Measurements from ENCODE around the gene NRDE2.
"Not testable (repeated sequence)": the region's sequence is repeated elsewhere in the genome, so short reads cannot be mapped to it uniquely, and the experiment has no call there.

The NRDE2 gene

DNA sequence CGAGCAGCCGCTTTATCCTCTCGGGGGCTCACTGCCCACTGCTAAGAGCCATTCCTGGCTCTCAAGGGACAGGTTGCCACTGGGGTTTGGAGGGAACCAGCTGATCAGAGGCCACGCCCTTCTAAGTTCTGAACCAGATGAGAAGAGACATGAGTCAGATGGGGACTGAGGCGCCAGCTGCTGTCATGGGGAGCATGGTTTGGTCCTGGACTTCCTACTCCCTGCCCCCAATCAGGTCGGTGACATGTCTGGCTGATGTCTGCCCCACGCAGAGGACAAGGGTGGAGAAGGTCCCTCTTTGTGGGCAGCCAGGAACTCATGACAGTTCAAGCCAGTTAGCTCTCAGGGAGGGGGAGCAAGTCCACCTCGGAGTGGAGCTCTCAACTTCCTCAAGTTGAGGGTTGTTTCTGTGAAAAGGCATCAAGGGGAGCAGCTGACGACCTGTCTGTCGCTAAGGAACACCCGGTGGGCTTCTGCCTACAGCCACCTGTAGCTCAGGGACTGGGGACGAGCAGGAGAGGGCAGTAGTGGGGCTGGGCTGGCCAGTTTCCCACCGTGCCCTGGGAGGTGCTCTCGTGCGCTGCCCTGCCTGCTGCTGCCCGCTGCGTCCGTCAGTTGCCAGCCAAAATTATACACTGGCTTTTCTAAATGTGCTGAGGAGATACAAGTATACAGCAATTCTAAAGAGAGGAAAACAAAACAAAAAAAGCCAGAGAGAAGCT lies 54.9 kb downstream of the NRDE2 start:
- intact Hi-C loops (cut with DNase I) = no loop called here
- peak in 1 of 10 donors; percentile 67 for DNase-seq

DNA sequence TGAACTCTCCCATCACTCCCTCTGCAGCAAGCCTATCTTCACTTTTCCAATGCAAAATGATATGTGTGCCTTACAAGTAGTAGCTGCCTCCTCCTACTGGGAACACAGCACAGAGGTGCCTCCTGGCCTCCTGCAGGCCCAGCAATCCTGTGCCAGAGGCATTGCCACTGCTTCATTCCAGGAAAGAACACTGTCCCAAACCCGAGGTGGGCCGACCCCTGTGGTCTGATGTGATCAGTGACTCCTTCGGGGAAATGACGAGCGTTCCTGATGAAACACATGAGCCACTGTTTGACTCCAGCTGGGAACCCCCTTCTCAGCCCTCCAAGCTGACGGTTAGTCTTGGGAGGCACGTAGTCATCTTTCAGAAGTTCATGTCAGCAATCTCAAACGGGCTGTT lies 55.9 kb downstream of the NRDE2 start:
- intact Hi-C loops (cut with DNase I) = no loop called here
- DNase-seq = peak in 1 of 10 donors; percentile 81

DNA sequence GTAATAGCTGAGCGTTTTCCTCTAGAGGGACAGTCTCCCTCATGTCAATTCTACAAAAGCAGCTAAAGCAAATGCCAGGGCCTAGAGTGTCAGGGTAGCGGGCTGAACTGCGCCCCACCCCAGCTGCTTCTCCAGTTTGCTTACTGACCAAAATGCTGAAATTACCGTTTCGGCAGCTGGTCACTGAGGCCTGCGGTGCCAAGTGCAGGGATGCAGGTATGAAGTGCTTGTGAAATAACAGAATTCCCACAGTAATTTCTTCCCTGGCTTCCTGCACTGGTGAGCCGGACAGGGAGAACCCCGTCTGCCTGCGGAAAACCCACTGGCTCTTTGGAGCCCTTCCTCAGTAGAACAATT lies 56.3 kb downstream of the NRDE2 start:
- intact Hi-C loops (cut with DNase I) = no loop called here
- DNase-seq = peak in 1 of 10 donors; percentile 58

GRCh38 chr14:90274808-90275457 lies 56.8 kb downstream of the NRDE2 start:
- intact Hi-C loops (cut with DNase I) = no loop called here
- peak in 1 of 10 donors; percentile 77 for DNase-seq

DNA sequence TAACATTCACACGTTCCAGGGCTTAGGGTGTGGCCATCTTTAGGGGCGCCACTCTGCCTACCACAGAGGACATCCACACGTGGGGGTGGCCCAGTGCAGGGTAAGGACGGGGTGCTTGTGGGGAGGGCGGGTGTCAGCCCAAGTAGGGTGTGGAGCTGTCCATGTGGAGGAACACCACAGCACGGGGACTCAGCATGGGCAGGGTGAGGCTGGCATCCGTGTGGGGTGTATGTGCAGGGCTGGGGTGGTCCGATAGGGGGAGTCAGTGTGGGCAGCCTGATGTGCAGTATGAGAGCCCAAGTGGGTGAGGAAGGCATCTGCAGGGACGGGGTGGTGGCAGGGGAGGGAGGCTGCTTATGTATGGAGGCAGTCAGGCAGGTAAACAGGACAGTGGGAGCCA lies 57.7 kb downstream of the NRDE2 start:
- DNase-seq = peak in 1 of 10 donors; percentile 79
- intact Hi-C loops (cut with DNase I) = no loop called here

- intact Hi-C loops (cut with DNase I) = no loop called here
- peak in 1 of 10 donors; percentile 65 for DNase-seq
Measured at GRCh38 chr14:90273532-90273931, 58.2 kb downstream of the NRDE2 start.

- intact Hi-C loops (cut with DNase I) = no loop called here
Measured at GRCh38 chr14:90272523-90272922, 59.2 kb downstream of the NRDE2 start.

GRCh38 chr14:90268420-90268819 lies 63.3 kb downstream of the NRDE2 start:
- intact Hi-C loops (cut with DNase I) = no loop called here

More at GRCh38 chr14:90272523-90272922, 59.2 kb downstream of the NRDE2 start:
- peak in 2 of 10 donors; percentile 68 to 84 for DNase-seq

DNA sequence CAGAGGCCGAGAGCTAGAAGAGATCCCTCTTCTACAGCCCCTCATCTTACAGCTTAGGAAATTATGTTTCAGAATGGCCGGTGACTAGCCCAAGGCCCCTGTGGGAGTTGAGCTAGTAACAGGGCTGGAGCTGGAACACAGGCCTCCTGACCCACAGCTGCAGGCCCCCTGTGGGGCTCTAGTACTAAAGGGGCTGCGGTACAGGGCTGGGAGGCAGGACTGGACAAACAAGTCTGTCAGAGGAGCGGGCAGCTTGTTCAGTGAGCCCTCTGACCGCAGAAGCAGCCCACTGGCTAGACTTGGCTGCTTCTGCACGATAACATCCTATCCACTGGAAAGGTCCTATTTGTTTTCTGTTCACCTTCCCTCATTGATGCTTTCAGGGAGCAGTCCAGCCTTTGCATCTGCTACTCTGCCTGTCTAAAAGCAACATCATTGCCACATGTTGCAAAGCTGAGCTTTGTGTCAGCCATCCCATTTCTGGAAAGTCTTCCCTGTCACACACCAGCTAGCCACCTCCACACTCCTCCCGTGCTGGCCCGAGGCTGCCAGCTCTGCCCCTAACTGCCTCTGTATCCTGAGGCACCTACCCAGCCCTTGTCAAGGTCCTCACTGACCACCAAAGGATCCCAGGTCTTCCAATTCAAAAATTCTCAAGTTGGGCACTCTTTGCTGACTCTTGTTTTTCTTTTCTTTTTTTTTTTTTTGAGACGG lies 65.1 kb downstream of the NRDE2 start:
- intact Hi-C loops (cut with DNase I) = no loop called here
- no peak for DNase-seq

More at GRCh38 chr14:90268420-90268819, 63.3 kb downstream of the NRDE2 start:
- DNase-seq = no peak

GRCh38 chr14:90263748-90264449 lies 67.8 kb downstream of the NRDE2 start:
- DNase-seq = no peak
- intact Hi-C loops (cut with DNase I) = no loop called here

- intact Hi-C loops (cut with DNase I) = no loop called here
- DNase-seq = peak; percentile 87 to 98 (median 91)
Measured at GRCh38 chr14:90256354-90257131, 75.2 kb downstream of the NRDE2 start, which contains the start of gene PSMC1. Gene PSMC1 (plus strand): TSS chr14:90256553. CDS start chr14:90256598, 45 bp downstream.

- no peak for DNase-seq
- intact Hi-C loops (cut with DNase I) = no loop called here
Measured at GRCh38 chr14:90255871-90256270, 75.9 kb downstream of the NRDE2 start.

- no peak for DNase-seq
- intact Hi-C loops (cut with DNase I) = no loop called here
Measured at GRCh38 chr14:90253826-90254225, 77.9 kb downstream of the NRDE2 start.

DNA sequence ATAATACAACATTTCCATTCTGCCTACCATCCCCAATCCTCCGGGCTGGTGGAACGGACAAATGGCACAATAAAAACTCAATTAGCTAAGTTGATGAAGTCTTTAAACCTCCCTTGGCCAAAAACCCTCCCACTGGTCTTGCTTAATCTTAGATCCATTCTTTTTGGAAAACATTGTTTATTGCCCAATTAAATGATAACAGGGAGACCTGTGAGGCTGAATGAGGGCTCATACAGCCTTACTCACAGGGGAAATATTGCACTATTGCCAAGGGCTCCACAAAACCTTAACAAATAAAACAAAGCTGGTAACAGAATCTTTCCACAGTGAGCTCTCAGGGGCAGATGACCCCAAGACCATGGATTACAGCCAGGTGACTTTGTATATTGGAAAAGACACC lies 83.1 kb downstream of the NRDE2 start:
- no peak for DNase-seq
- intact Hi-C loops (cut with DNase I) = no loop called here

GRCh38 chr14:90247441-90247840 lies 84.3 kb downstream of the NRDE2 start:
- intact Hi-C loops (cut with DNase I); DNase-seq: not testable (repeated sequence)

GRCh38 chr14:90246936-90247335 lies 84.8 kb downstream of the NRDE2 start:
- intact Hi-C loops (cut with DNase I) = no loop called here
- DNase-seq = no peak

DNA sequence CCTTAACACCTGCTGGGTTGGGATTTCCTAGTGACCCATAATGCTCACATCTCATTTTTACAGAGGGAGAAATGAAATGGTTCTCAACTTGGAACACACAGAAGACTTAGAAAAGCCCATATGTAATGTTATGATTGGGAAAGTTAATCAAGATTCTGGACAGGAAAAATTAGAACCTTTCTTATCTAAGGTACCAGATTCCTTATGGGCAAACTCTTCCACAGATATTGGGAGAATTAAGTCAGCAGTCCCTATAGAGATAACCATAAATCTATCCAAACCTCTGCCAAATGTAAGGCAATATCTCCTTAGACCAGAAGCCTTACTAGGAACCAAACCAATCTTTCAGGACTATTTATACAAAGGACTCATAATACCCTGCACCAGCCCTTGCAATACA lies 89.3 kb downstream of the NRDE2 start:
- intact Hi-C loops (cut with DNase I) = no loop called here
- DNase-seq = no peak

DNA sequence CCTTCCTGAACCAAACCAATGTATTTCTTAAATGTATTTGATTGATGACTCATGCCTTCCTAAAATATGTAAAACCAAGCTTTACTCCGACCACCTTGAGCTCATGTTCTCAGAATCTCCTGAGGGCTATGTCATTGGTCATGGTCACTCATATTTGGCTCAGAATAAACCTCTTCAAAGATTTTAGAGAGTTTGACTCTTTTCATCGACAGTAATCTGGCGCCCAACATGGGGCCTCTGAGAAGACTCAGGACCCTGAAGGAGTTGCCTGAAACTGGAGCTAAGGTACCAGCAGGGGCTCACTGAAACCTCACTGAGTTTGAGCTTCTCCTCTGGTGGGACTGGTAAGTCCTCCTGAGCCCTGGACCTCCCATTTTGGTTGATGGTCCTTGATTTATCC lies 92.6 kb downstream of the NRDE2 start:
- no peak for DNase-seq

DNA sequence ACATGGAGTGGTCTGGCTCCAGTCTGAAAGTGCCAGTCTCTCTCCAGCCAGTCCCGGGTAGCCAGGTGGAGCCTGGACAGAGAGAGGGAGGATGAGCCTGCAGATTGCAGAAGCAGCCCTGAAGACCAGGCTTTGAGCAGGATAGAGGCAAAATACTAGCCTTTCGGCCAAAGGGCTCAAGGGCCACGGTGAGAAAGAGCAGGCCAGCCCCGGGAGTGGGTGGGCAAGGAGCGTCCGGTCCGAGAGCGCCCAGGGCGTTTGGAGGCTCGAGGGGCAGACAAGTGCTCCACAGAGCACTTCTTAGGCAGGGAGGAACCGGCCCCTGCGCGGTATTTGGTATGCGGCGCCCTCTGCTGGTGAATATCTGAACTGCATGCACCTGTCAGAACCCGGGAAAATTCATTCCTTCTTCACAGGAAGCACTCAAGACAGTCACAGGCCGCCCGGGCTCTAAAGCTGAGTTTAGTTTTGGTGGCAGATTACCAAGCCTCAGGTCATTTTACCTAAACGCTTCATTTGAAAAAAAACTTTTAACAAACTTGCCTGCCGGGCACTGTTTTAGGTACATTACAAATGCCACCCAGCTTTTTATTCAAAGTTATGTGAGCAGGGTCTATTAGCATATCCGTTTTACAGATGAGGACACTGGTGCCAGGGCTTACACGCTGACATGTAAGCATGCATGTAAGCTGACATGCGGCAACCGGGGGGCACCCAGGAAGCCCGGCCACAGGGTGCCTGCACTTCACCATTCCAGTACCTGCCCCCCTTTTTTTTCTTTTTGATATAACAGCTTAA lies 96.4 kb downstream of the NRDE2 start:
- peak; percentile 15 to 92 (median 66) for DNase-seq
- intact Hi-C loops (cut with DNase I) = loop anchor here (1.0 to 10.0 kb wide), 2 partner anchors 262 to 1191 kb away; no protein-coding TSS in a partner anchor

More for the DNA sequence above, 92.6 kb downstream of the NRDE2 start:
- intact Hi-C loops (cut with DNase I) = loop anchor here (10.0 kb wide), 1 partner anchor 1194 kb away; no protein-coding TSS in a partner anchor

Measured in posterior cingulate gyrus (tissue), 11 donors.